Measurements from ENCODE around the gene P2RY11. TPM values are rescaled to one million over a fixed set of nuclear protein-coding genes. Genes with fewer than 3 reads are reported as not detected.

Gene P2RY11
- total RNA-seq, 1 donor from 2014 or later = 25.9 TPM

GRCh38 chr19:10104665-10105508 lies 6.6 kb upstream of the P2RY11 start:
- Mint-ChIP-seq H3K9me3 (no peaks in the 10 kb centered on the region), H3K36me3 (ENCODE audit: low read depth) (peaks cover 9% of the 10 kb centered on the region), H3K4me1 (peaks cover 9% of the 10 kb centered on the region), H3K27me3 (ENCODE audit: low read depth) (peaks cover 2% of the 10 kb centered on the region), H3K27ac (ENCODE audit: unreplicated experiment) (peak overlapping the region; percentile 92), H3K4me3 (peak overlapping the region; percentile 91)
- no peak for DNase-seq (ENCODE audit: low read depth, low spot score)
- TF ChIP-seq CTCF (conservative IDR thresholded peaks at IDR 0.05) = no peak

- Mint-ChIP-seq H3K4me3 (peak overlapping the region; percentile 91), H3K27ac (ENCODE audit: unreplicated experiment) (no peak overlapping the region), H3K9me3 (no peaks in the 10 kb centered on the region), H3K4me1 (peaks cover 9% of the 10 kb centered on the region), H3K36me3 (ENCODE audit: low read depth) (peaks cover 9% of the 10 kb centered on the region), H3K27me3 (ENCODE audit: low read depth) (no peaks in the 10 kb centered on the region)
- DNase-seq (ENCODE audit: low read depth, low spot score) = no peak
- no peak for TF ChIP-seq CTCF (conservative IDR thresholded peaks at IDR 0.05)
These were observed 5.9 kb upstream of the P2RY11 start for GRCh38 chr19:10105509-10106099.

- peak within 1 kb of the TSS; percentile 91 for H3K4me3 Mint-ChIP-seq
- no peaks in the 10 kb centered on the region for H3K27me3 Mint-ChIP-seq (ENCODE audit: low read depth)
- peaks cover 9% of the 10 kb centered on the region for H3K4me1 Mint-ChIP-seq
- peak; percentile 96 for DNase-seq (ENCODE audit: low read depth, low spot score)
- peak within 1 kb of the TSS; percentile 84 for H3K27ac Mint-ChIP-seq (ENCODE audit: unreplicated experiment)
- H3K9me3 Mint-ChIP-seq = no peaks in the 10 kb centered on the region
- no peak for TF ChIP-seq CTCF (conservative IDR thresholded peaks at IDR 0.05)
- H3K36me3 Mint-ChIP-seq (ENCODE audit: low read depth) = peaks cover 9% of the 10 kb centered on the region
These were observed 5.2 kb upstream of the P2RY11 start, which contains the start of gene PPAN for GRCh38 chr19:10106100-10106936. TSS of gene PPAN (plus strand) at chr19:10106362. CDS start at chr19:10106395, 33 bp downstream.

- no peaks in the 10 kb centered on the region for H3K9me3 Mint-ChIP-seq
- H3K4me1 Mint-ChIP-seq = peaks cover 9% of the 10 kb centered on the region
- no peak for TF ChIP-seq CTCF (conservative IDR thresholded peaks at IDR 0.05)
- DNase-seq (ENCODE audit: low read depth, low spot score) = no peak
- peaks cover 9% of the 10 kb centered on the region for H3K36me3 Mint-ChIP-seq (ENCODE audit: low read depth)
- peak overlapping the region; percentile 83 for H3K27ac Mint-ChIP-seq (ENCODE audit: unreplicated experiment)
- H3K4me3 Mint-ChIP-seq = peak overlapping the region; percentile 91
- no peaks in the 10 kb centered on the region for H3K27me3 Mint-ChIP-seq (ENCODE audit: low read depth)
These were observed 4.2 kb upstream of the P2RY11 start for GRCh38 chr19:10107254-10107653.

GRCh38 chr19:10107817-10108367 lies 3.6 kb upstream of the P2RY11 start:
- no peaks in the 10 kb centered on the region for H3K27me3 Mint-ChIP-seq (ENCODE audit: low read depth)
- H3K27ac Mint-ChIP-seq (ENCODE audit: unreplicated experiment) = no peak overlapping the region
- no peak for TF ChIP-seq CTCF (conservative IDR thresholded peaks at IDR 0.05)
- no peaks in the 10 kb centered on the region for H3K9me3 Mint-ChIP-seq
- peaks cover 9% of the 10 kb centered on the region for H3K36me3 Mint-ChIP-seq (ENCODE audit: low read depth)
- no peak for DNase-seq (ENCODE audit: low read depth, low spot score)
- peaks cover 9% of the 10 kb centered on the region for H3K4me1 Mint-ChIP-seq
- H3K4me3 Mint-ChIP-seq = peak overlapping the region; percentile 91
